HepG2 (cell line): ENCODE results near the gene OLFM2. TPM values are rescaled to one million over a fixed set of nuclear protein-coding genes. Genes with fewer than 3 reads are reported as not detected.

Source experiments
- ATAC-seq: fragments of 200-7000 bp; cut with Tn5 transposase; 3 replicates; pipeline ENCODE4 v1.9.1; 2020; ENCODE audit warnings: mild to moderate bottlenecking, moderate library complexity
- BruUV-seq: library from RNA; stranded (reverse); fragments of 400-500 nt; replicated peaks from 2 replicates; lab custom pipeline; 2021; lab: Mats Ljungman, UMichigan
- CTCF ChIA-PET: fragments of 300-600 bp; formaldehyde crosslinking; extraction: SDS; loops from one replicate; lab custom pipeline; 2021; ENCODE audit warnings: low total read pairs, inconsistent platforms, low intra/inter-chr PET ratio; lab: Yijun Ruan, JAX
- POLR2A ChIA-PET: fragments of 350-600 bp; sonication (Branson Sonifier 250); formaldehyde crosslinking; loops from one replicate; lab custom pipeline; 2020; ENCODE audit warnings: antibody characterized with exemption, inconsistent platforms; lab: Yijun Ruan, JAX
- DNase-seq: peaks from one replicate; pipeline ENCODE4 v3.0.0-alpha.2; 2015; ENCODE audit warnings: low spot score
- FAIRE-seq: peaks from 3 replicates; lab custom pipeline; 2011; peaks lifted over from hg19 to GRCh38; lab: Jason Lieb, UNC
- H2AFZ ChIP-seq: one replicate; pipeline ENCODE4 v1.6.1; 2011; ENCODE audit warnings: low read length, inconsistent platforms
- H3K27ac ChIP-seq: fragments of 300-600 bp; 3 replicates; pipeline ENCODE4 v1.8.0; 2011; ENCODE audit warnings: mixed run types, mild to moderate bottlenecking, mixed read lengths, low read length, inconsistent platforms; ENCODE audit not compliant: insufficient read depth; ENCODE audit errors: extremely low read length
- H3K27me3 ChIP-seq, 2 experiments: fragments of 200-600 bp in 1 of 2; 2 replicates in 1 of 2; 3 replicates in 1 of 2; pipeline versions ENCODE4 v1.6.0 to v1.8.0; 2011; ENCODE audit warnings: low read length in 2 of 2, mild to moderate bottlenecking in 2 of 2, moderate library complexity in 2 of 2, inconsistent platforms in 1 of 2; ENCODE audit not compliant: insufficient read depth in 2 of 2, control insufficient read depth in 1 of 2
- H3K36me3 ChIP-seq, 2 experiments: fragments of 200-600 bp in 1 of 2; replicated peaks in 1 of 2; 2 replicates in 1 of 2; 3 replicates in 1 of 2; pipeline versions ENCODE4 v1.5.1 to v1.8.0; 2011; ENCODE audit warnings: low read length in 2 of 2, inconsistent platforms in 1 of 2; ENCODE audit not compliant: insufficient read depth in 2 of 2, control insufficient read depth in 1 of 2
- H3K4me1 ChIP-seq: 2 replicates; pipeline ENCODE4 v1.5.1; 2012; ENCODE audit warnings: low read length, inconsistent platforms; ENCODE audit not compliant: insufficient read depth
- H3K4me2 ChIP-seq: 2 replicates; pipeline ENCODE4 v1.6.0; 2011; ENCODE audit warnings: low read depth, low read length, inconsistent platforms
- H3K4me3 ChIP-seq, 3 experiments: fragments of 200-600 bp in 1 of 3; sonication (generic), shearing (Covaris generic) in 1 of 3; replicated peaks in 1 of 3; 2 replicates each; pipeline ENCODE4 v1.5.1; 2011 to 2016; ENCODE audit warnings: low read length in 3 of 3, inconsistent platforms in 2 of 3, low read depth in 2 of 3, mild to moderate bottlenecking in 2 of 3, control low read depth in 1 of 3, mixed read lengths in 1 of 3; ENCODE audit not compliant: insufficient read depth in 1 of 3
- H3K79me2 ChIP-seq: one replicate; pipeline ENCODE4 v1.6.1; 2011; ENCODE audit warnings: low read length, inconsistent platforms; ENCODE audit not compliant: insufficient read depth
- H3K9ac ChIP-seq: 2 replicates; pipeline ENCODE4 v1.6.0; 2011; ENCODE audit warnings: mild to moderate bottlenecking, low read depth, low read length, inconsistent platforms; ENCODE audit not compliant: insufficient read depth
- H3K9me3 ChIP-seq: 2 replicates; pipeline ENCODE4 v1.5.1; 2012; ENCODE audit warnings: mild to moderate bottlenecking, low read length
- H4K20me1 ChIP-seq: 2 replicates; pipeline ENCODE4 v1.6.0; 2011; ENCODE audit warnings: inconsistent platforms, mild to moderate bottlenecking, low read length, moderate library complexity; ENCODE audit not compliant: insufficient read depth
- ARNT2 ChIP-seq: sonication (generic); formaldehyde crosslinking; IDR thresholded peaks from 2 replicates; pipeline ENCODE4 v1.8.0; 2022; ENCODE audit warnings: mild to moderate bottlenecking, low read depth, missing genetic modification reagents, moderate library complexity
- ATAD3A ChIP-seq: sonication (generic); formaldehyde crosslinking; IDR thresholded peaks from 2 replicates; pipeline ENCODE4 v1.4.0; 2020; ENCODE audit warnings: missing genetic modification reagents
- CSRNP1 ChIP-seq: sonication (generic); formaldehyde crosslinking; IDR thresholded peaks from 2 replicates; pipeline ENCODE4 v1.8.1; 2023; ENCODE audit warnings: mild to moderate bottlenecking, missing genetic modification reagents
- FOSL2 ChIP-seq: sonication (generic); formaldehyde crosslinking; IDR thresholded peaks from 2 replicates; pipeline ENCODE4 v1.4.0; 2020; ENCODE audit warnings: missing genetic modification reagents
- KDM2A ChIP-seq: sonication (generic); formaldehyde crosslinking; IDR thresholded peaks from 2 replicates; pipeline ENCODE4 v1.4.0; 2020; ENCODE audit warnings: low read depth, missing genetic modification reagents, borderline replicate concordance
- RBM39 ChIP-seq: fragments of 200-400 bp; formaldehyde crosslinking; IDR thresholded peaks from one replicate; pipeline ENCODE4 v1.6.1; 2018; ENCODE audit warnings: antibody characterized with exemption, mild to moderate bottlenecking, low read depth, low read length; ENCODE audit not compliant: poor library complexity, severe bottlenecking
- SIX4 ChIP-seq: sonication (generic); formaldehyde crosslinking; IDR thresholded peaks from 2 replicates; pipeline ENCODE4 v1.4.0; 2020; ENCODE audit warnings: missing genetic modification reagents
- SNAPC2 ChIP-seq: sonication (generic); formaldehyde crosslinking; IDR thresholded peaks from 2 replicates; pipeline ENCODE4 v1.8.1; 2022; ENCODE audit warnings: mild to moderate bottlenecking, missing genetic modification reagents
- TBL1XR1 ChIP-seq: fragments of 150-350 bp; IDR thresholded peaks from 2 replicates; pipeline ENCODE4 v1.6.1; 2014; ENCODE audit warnings: borderline replicate concordance, low read length; ENCODE audit not compliant: partially characterized antibody
- THAP11 ChIP-seq: IDR thresholded peaks from 2 replicates; pipeline ENCODE4 v1.6.1; 2016; ENCODE audit warnings: missing biosample characterization, missing genetic modification reagents
- ZNF543 ChIP-seq: sonication (generic); formaldehyde crosslinking; IDR thresholded peaks from 2 replicates; pipeline ENCODE4 v1.4.0; 2020; ENCODE audit warnings: mild to moderate bottlenecking, missing genetic modification reagents
- ZNF550 ChIP-seq: sonication (generic); formaldehyde crosslinking; IDR thresholded peaks from 2 replicates; pipeline ENCODE4 v1.4.0; 2020; ENCODE audit warnings: mild to moderate bottlenecking, missing genetic modification reagents, borderline replicate concordance
- WGBS: methylation state at CpG from one replicate; pipeline ENCODE4 v1.1.6; 2017; ENCODE audit warnings: low lambda C conversion rate; 5-methylcytosine and 5-hydroxymethylcytosine counted together
- in situ Hi-C: cut with HindIII; loops from 2 replicates; pipeline ENCODE4 v1.10.0; 2017; ENCODE audit warnings: low pct_unique_long_range_greater_than_20kb; ENCODE audit not compliant: extremely low pct_ligation_motif_present
- intact Hi-C: fragments of 100-400 bp; cut with micrococcal nuclease; formaldehyde crosslinking; loops from one replicate; pipeline ENCODE4 v1.10.0; 2022; ENCODE audit not compliant: unreplicated experiment
- polyA plus RNA-seq, 8 experiments: library from polyadenylated mRNA; depleted of rRNA in 3 of 8; stranded (reverse) in 7 of 8; unstranded in 1 of 8; fragments of >200 nt; fragmentation: Illumina TruSeq in 4 of 8; extraction: Trizol in 4 of 8; gene quantifications; 2 replicates each; pipeline versions ENCODE4 v1.2.1 to v1.2.3, GENCODE V29; 2011 to 2016; ENCODE audit warnings: low read depth in 4 of 8, missing spikeins in 1 of 8, mixed read lengths in 1 of 8; ENCODE audit not compliant: insufficient read depth in 1 of 8
- total RNA-seq, 5 experiments: library from RNA; depleted of rRNA; stranded (reverse); fragments of >200 nt; fragmentation: Illumina TruSeq; extraction: Trizol; gene quantifications; 2 replicates each; pipeline ENCODE4 v1.2.3, GENCODE V29; 2016; ENCODE audit warnings: low read depth in 1 of 5
- TF ChIP-seq, protein P1 (sequence below): sonication (generic); formaldehyde crosslinking; IDR thresholded peaks from 2 replicates; pipeline ENCODE4 v1.4.0; 2020; ENCODE audit warnings: missing genetic modification reagents, borderline replicate concordance
- TF ChIP-seq, protein P2 (sequence below): sonication (generic); formaldehyde crosslinking; IDR thresholded peaks from 2 replicates; pipeline ENCODE4 v1.5.0; 2020; ENCODE audit warnings: missing genetic modification reagents, mild to moderate bottlenecking, borderline replicate concordance
- TF ChIP-seq, protein P3 (sequence below): sonication (generic); formaldehyde crosslinking; IDR thresholded peaks from 2 replicates; pipeline ENCODE4 v1.4.0; 2020; ENCODE audit warnings: missing genetic modification reagents

The OLFM2 gene
- total and polyA plus RNA-seq, 2 of the 13 experiments (the other 11 are each of a cell fraction or from before 2014, with no cell fraction given), result 0.20 to 0.51 TPM

DNA sequence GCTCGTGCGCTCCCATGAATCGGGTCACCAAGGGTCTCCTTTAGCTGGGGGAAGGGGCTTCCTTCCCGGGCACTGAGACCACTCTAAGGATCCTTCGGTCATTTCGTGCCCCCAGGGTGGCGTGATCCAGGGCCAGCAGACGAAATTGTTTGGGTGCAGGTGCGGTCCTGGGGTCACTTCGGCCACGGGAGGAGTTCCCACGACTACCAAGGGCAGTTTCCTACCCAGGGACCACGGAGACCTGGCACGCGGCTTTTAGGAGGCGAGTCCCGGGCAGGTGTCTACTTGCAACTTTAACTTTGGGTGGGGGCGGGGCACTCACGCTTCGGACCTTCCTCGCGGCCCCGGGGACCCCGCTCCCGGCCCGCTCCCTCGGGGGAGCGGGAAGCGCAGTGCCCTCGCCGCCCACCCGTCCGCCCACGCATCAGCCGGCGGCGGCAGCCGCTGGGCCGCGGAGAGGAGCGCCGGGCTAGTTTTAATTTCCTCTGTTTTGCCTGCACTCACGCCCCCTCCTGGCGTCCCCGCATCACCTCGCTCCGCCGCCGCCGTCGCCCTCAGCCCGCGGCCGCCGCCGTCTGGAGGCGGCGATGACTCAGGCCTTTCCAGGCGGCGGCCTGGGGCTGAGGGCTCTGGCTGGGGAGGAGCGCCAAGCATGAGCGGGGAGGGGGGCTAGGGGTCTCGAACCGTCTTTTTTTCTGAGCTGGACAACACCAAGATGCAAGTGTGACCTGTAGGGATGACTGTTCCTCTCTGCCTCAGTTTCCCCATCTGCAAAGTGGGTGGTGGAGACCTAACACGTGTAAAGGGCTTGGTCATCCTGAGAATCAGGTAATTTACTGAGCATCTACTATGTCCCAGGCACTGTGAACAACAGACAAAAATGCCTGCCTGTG lies 21.8 kb downstream of the OLFM2 start (continued):
- no peak for TF ChIP-seq SNAPC2 (CRISPR knock-in tag)
- peak; percentile 49; the same call in 1 of the 2 replicates for TF ChIP-seq ARNT2
- no peak for TF ChIP-seq TBL1XR1
- TF ChIP-seq RBM39, result peak; percentile 46
- TF ChIP-seq ZNF543, result no peak
- TF ChIP-seq THAP11 (CRISPR knock-in tag), result peak; percentile 71; the same call in 1 of the 2 replicates
- no peak for TF ChIP-seq ATAD3A (CRISPR knock-in tag)
- TF ChIP-seq ZNF550 (CRISPR knock-in tag), result no peak
- TF ChIP-seq KDM2A, result peak; percentile 79

DNA sequence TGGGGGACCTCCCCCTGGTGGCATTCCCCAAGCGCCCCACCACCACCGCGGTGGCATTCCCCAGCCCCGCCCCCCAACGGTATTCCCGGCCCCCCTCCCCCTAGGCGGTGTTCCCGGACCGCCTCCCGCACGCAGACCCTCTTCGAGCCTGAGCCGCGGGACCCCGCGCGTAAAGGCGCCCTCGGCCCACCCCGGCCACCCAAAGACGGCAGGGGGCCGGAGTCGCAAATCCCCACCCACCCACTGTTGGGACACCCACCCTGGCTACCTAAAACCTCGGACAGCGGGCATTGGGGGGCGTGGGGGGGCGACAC lies 22.4 kb downstream of the OLFM2 start:
- Histone ChIP-seq H3K4me1 (peaks cover 4% of the 10 kb centered on the region; the same call in 1 of the 2 replicates), H3K79me2 (no peaks in the 10 kb centered on the region), H3K9ac (peak overlapping the region; percentile 57; the same call in 1 of the 2 replicates), H2AFZ (no peak overlapping the region), H3K4me2 (peak overlapping the region; percentile 93), H3K4me3 (peak overlapping the region; percentile 46 to 73 (median 56)), H3K27me3 (peaks cover 0 to 16% of the 10 kb centered on the region in 2 experiments; a peak in 3 of 5 replicates), H4K20me1 (no peaks in the 10 kb centered on the region), H3K36me3 (no peaks in the 10 kb centered on the region), H3K9me3 (no peaks in the 10 kb centered on the region), H3K27ac (no peak overlapping the region)
- in situ Hi-C loops (loop anchor here (5.0 kb wide), 1 partner anchor 67 kb away; no protein-coding TSS in a partner anchor), intact Hi-C loops (no loop called here)
- CTCF ChIA-PET, result interaction anchor here (0.9 to 1.4 kb wide), 2 partner anchors 66 to 288 kb away, joined by 3 to 15 read pairs; no protein-coding TSS in a partner anchor
- ATAC-seq (no peak), FAIRE-seq (no peak), DNase-seq (no peak)
- 0% methylated on average over 4 of the region's 27 CpGs for WGBS
- POLR2A ChIA-PET, result no interaction called here
- no TSS peak for BruUV-seq
- TF ChIP-seq CSRNP1 (CRISPR knock-in tag), result no peak
- no peak for TF ChIP-seq FOSL2 (CRISPR knock-in tag)
- TF ChIP-seq, protein P1, sequence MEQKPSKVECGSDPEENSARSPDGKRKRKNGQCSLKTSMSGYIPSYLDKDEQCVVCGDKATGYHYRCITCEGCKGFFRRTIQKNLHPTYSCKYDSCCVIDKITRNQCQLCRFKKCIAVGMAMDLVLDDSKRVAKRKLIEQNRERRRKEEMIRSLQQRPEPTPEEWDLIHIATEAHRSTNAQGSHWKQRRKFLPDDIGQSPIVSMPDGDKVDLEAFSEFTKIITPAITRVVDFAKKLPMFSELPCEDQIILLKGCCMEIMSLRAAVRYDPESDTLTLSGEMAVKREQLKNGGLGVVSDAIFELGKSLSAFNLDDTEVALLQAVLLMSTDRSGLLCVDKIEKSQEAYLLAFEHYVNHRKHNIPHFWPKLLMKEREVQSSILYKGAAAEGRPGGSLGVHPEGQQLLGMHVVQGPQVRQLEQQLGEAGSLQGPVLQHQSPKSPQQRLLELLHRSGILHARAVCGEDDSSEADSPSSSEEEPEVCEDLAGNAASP (CRISPR knock-in tag), result no peak
- TF ChIP-seq, protein P2, sequence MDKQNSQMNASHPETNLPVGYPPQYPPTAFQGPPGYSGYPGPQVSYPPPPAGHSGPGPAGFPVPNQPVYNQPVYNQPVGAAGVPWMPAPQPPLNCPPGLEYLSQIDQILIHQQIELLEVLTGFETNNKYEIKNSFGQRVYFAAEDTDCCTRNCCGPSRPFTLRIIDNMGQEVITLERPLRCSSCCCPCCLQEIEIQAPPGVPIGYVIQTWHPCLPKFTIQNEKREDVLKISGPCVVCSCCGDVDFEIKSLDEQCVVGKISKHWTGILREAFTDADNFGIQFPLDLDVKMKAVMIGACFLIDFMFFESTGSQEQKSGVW (CRISPR knock-in tag), result no peak
- TF ChIP-seq SIX4 (CRISPR knock-in tag), result no peak
- TF ChIP-seq, protein P3, sequence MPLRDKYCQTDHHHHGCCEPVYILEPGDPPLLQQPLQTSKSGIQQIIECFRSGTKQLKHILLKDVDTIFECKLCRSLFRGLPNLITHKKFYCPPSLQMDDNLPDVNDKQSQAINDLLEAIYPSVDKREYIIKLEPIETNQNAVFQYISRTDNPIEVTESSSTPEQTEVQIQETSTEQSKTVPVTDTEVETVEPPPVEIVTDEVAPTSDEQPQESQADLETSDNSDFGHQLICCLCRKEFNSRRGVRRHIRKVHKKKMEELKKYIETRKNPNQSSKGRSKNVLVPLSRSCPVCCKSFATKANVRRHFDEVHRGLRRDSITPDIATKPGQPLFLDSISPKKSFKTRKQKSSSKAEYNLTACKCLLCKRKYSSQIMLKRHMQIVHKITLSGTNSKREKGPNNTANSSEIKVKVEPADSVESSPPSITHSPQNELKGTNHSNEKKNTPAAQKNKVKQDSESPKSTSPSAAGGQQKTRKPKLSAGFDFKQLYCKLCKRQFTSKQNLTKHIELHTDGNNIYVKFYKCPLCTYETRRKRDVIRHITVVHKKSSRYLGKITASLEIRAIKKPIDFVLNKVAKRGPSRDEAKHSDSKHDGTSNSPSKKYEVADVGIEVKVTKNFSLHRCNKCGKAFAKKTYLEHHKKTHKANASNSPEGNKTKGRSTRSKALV (CRISPR knock-in tag), result no peak
